ENCODE measurements around the gene PLCB2.

The PLCB2 gene

GRCh38 chr15:40274350-40275274 lies 33.1 kb downstream of the PLCB2 start:
- H3K36me3 ChIP-seq (ENCODE audit: insufficient read depth, low read length), result no peaks in the 10 kb centered on the region
- H2AFZ ChIP-seq (ENCODE audit: low read length), result no peak overlapping the region
- H3F3A ChIP-seq (ENCODE audit: low read depth), result no peaks in the 10 kb centered on the region
- TF ChIP-seq, protein P1, sequence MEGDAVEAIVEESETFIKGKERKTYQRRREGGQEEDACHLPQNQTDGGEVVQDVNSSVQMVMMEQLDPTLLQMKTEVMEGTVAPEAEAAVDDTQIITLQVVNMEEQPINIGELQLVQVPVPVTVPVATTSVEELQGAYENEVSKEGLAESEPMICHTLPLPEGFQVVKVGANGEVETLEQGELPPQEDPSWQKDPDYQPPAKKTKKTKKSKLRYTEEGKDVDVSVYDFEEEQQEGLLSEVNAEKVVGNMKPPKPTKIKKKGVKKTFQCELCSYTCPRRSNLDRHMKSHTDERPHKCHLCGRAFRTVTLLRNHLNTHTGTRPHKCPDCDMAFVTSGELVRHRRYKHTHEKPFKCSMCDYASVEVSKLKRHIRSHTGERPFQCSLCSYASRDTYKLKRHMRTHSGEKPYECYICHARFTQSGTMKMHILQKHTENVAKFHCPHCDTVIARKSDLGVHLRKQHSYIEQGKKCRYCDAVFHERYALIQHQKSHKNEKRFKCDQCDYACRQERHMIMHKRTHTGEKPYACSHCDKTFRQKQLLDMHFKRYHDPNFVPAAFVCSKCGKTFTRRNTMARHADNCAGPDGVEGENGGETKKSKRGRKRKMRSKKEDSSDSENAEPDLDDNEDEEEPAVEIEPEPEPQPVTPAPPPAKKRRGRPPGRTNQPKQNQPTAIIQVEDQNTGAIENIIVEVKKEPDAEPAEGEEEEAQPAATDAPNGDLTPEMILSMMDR (conservative IDR thresholded peaks at IDR 0.05; ENCODE audit: low read length), result peak; percentile 100
- TF ChIP-seq EZH2phosphoT487 (IDR thresholded peaks at IDR 0.05; ENCODE audit: borderline replicate concordance), result no peak
- no peaks in the 10 kb centered on the region for H3K79me2 ChIP-seq (ENCODE audit: insufficient read depth, low read length)
- H3K9me3 ChIP-seq (ENCODE audit: insufficient read depth, low read depth, low read length), result no peaks in the 10 kb centered on the region
- H3K4me1 ChIP-seq (ENCODE audit: insufficient read depth, low read length, poor library complexity, severe bottlenecking), result peaks cover 18% of the 10 kb centered on the region
- no peaks in the 10 kb centered on the region for H3K27me3 ChIP-seq (ENCODE audit: insufficient read depth, low read length, poor library complexity, severe bottlenecking)
- no peaks in the 10 kb centered on the region for H4K20me1 ChIP-seq (ENCODE audit: insufficient read depth, low read length, poor library complexity, severe bottlenecking)
- no peak overlapping the region for H3K4me2 ChIP-seq (ENCODE audit: low read depth, low read length, poor library complexity, severe bottlenecking)
- no peak overlapping the region for H3K4me3 ChIP-seq (ENCODE audit: low read length, poor library complexity, severe bottlenecking)
- H3K9ac ChIP-seq (ENCODE audit: low read depth, low read length, poor library complexity, severe bottlenecking), result no peak overlapping the region
- no peaks in the 10 kb centered on the region for H3K9me2 ChIP-seq (replicated peaks; ENCODE audit: low read depth, low read length)

DNA sequence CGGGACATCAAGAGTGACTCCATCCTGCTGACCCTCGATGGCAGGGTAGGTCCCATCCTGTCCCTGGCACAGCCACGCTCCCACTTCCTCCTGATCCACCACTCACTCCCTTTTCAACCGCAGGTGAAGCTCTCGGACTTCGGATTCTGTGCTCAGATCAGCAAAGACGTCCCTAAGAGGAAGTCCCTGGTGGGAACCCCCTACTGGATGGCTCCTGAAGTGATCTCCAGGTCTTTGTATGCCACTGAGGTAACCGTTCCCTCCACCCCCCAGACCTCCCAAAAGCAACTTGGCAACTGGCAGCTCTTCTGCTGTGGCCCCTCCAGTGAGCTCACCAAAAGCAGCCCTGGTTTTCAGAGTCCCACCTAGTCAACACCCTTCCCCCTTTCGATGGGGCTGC lies 34.3 kb downstream of the PLCB2 start:
- Histone ChIP-seq H3K4me2 (ENCODE audit: low read depth, low read length, poor library complexity, severe bottlenecking) (no peak overlapping the region), H3K9ac (ENCODE audit: low read depth, low read length, poor library complexity, severe bottlenecking) (no peak overlapping the region), H3K4me3 (ENCODE audit: low read length, poor library complexity, severe bottlenecking) (no peak overlapping the region)

DNA sequence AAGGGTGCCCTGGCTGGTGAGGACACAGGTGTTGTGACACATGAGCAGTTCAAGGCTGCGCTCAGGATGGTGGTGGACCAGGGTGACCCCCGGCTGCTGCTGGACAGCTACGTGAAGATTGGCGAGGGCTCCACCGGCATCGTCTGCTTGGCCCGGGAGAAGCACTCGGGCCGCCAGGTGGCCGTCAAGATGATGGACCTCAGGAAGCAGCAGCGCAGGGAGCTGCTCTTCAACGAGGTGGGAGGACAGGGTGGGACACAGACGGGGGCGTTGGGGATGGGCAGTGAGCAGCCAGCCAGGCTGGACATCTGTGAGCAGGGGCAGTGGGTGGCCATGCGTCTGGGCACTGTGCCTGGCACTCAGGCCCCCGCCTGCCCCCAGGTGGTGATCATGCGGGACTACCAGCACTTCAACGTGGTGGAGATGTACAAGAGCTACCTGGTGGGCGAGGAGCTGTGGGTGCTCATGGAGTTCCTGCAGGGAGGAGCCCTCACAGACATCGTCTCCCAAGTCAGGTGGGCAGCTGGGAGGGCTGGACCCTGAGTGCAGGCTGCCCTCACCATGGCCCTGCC lies 35.2 kb downstream of the PLCB2 start:
- no peaks in the 10 kb centered on the region for H3K9me3 ChIP-seq (ENCODE audit: insufficient read depth, low read depth, low read length)

More for the DNA sequence above, 34.3 kb downstream of the PLCB2 start:
- Histone ChIP-seq H3K9me2 (replicated peaks; ENCODE audit: low read depth, low read length) (no peaks in the 10 kb centered on the region), H3K79me2 (ENCODE audit: insufficient read depth, low read length) (no peaks in the 10 kb centered on the region), H2AFZ (ENCODE audit: low read length) (no peak overlapping the region), H3K4me1 (ENCODE audit: insufficient read depth, low read length, poor library complexity, severe bottlenecking) (peaks cover 18% of the 10 kb centered on the region), H4K20me1 (ENCODE audit: insufficient read depth, low read length, poor library complexity, severe bottlenecking) (no peaks in the 10 kb centered on the region), H3F3A (ENCODE audit: low read depth) (no peaks in the 10 kb centered on the region), H3K9me3 (ENCODE audit: insufficient read depth, low read depth, low read length) (no peaks in the 10 kb centered on the region), H3K36me3 (ENCODE audit: insufficient read depth, low read length) (no peaks in the 10 kb centered on the region), H3K27me3 (ENCODE audit: insufficient read depth, low read length, poor library complexity, severe bottlenecking) (no peaks in the 10 kb centered on the region)
- no peak for TF ChIP-seq EZH2phosphoT487 (IDR thresholded peaks at IDR 0.05; ENCODE audit: borderline replicate concordance)
- TF ChIP-seq, protein P1 (conservative IDR thresholded peaks at IDR 0.05; ENCODE audit: low read length), result no peak

More for the DNA sequence above, 35.2 kb downstream of the PLCB2 start:
- peaks cover 16% of the 10 kb centered on the region for H3K4me1 ChIP-seq (ENCODE audit: insufficient read depth, low read length, poor library complexity, severe bottlenecking)
- no peaks in the 10 kb centered on the region for H3K27me3 ChIP-seq (ENCODE audit: insufficient read depth, low read length, poor library complexity, severe bottlenecking)
- H3F3A ChIP-seq (ENCODE audit: low read depth), result no peaks in the 10 kb centered on the region
- H3K4me3 ChIP-seq (ENCODE audit: low read length, poor library complexity, severe bottlenecking), result no peak overlapping the region
- no peak overlapping the region for H2AFZ ChIP-seq (ENCODE audit: low read length)
- H4K20me1 ChIP-seq (ENCODE audit: insufficient read depth, low read length, poor library complexity, severe bottlenecking), result no peaks in the 10 kb centered on the region
- no peak overlapping the region for H3K9ac ChIP-seq (ENCODE audit: low read depth, low read length, poor library complexity, severe bottlenecking)
- no peaks in the 10 kb centered on the region for H3K79me2 ChIP-seq (ENCODE audit: insufficient read depth, low read length)
- H3K36me3 ChIP-seq (ENCODE audit: insufficient read depth, low read length), result no peaks in the 10 kb centered on the region
- no peak overlapping the region for H3K4me2 ChIP-seq (ENCODE audit: low read depth, low read length, poor library complexity, severe bottlenecking)
- H3K9me2 ChIP-seq (replicated peaks; ENCODE audit: low read depth, low read length), result no peaks in the 10 kb centered on the region
- TF ChIP-seq, protein P1 (conservative IDR thresholded peaks at IDR 0.05; ENCODE audit: low read length), result peak; percentile 37; the same call in 1 of the 2 replicates
- TF ChIP-seq EZH2phosphoT487 (IDR thresholded peaks at IDR 0.05; ENCODE audit: borderline replicate concordance), result no peak

All from Loucy (cell line).